Activated naive CD4-positive, alpha-beta T cell treated with anti-CD3 and anti-CD28 coated beads, Interleukin-2, amount 50 U/mL, for 72 hours (primary cell): ENCODE results near the gene CIBAR2. TPM values are rescaled to one million over a fixed set of nuclear protein-coding genes. Genes with fewer than 3 reads are reported as not detected.

Experiments used
- ATAC-seq, 2 donors: fragments of 150-1000 bp; cut with Tn5 transposase; 2 replicates each; pipeline ENCODE4 v1.10.0; 2021; ENCODE audit warnings: mild to moderate bottlenecking in 2 of 2, moderate library complexity in 2 of 2
- DNase-seq, 2 donors: peaks; one replicate each; pipeline ENCODE4 v3.0.0; 2021 to 2022; ENCODE audit warnings: low spot score in 2 of 2
- H3K27ac Mint-ChIP-seq, 2 donors: one replicate each; pipeline ENCODE4 v1.8.0; 2022; ENCODE audit warnings: mild to moderate bottlenecking in 2 of 2, mixed read lengths in 2 of 2
- H3K36me3 Mint-ChIP-seq, 2 donors: one replicate each; pipeline ENCODE4 v1.8.0; 2022; ENCODE audit warnings: mixed read lengths in 2 of 2
- H3K9me3 Mint-ChIP-seq, 2 donors: one replicate each; pipeline ENCODE4 v1.8.0; 2022; ENCODE audit warnings: mixed read lengths in 2 of 2
- total RNA-seq, 2 donors: library from RNA; stranded (reverse); gene quantifications; one replicate each; pipeline ENCODE4 v1.2.3, GENCODE V29; 2022

The CIBAR2 gene
- total RNA-seq, 2 donors from 2014 or later: not detected

DNA sequence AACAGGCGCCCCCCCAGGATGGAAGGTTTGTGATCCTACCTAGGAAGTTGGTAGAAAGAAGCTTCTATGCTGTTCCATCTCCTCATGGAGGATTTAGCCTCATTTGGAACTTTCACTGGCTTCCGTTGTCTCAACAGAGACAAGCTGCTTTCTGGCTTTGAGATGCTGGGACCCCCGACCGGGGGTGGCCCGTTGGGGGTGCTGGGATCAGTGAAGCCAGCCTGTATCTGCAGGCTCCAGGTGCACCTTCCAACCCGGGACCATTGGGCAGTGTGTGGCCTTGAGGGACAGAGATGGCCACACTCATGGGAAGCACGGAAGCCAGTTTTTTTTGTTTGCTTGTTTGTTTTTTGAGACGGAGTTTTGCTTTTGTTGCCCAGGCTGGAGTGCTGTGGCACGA lies 15.4 kb downstream of the CIBAR2 start:
- ATAC-seq: no peak
- Mint-ChIP-seq H3K27ac (no peak overlapping the region), H3K36me3 (no peaks in the 10 kb centered on the region), H3K9me3 (no peaks in the 10 kb centered on the region)
- DNase-seq: no peak

- H3K36me3 Mint-ChIP-seq: no peaks in the 10 kb centered on the region
- no peak overlapping the region for H3K27ac Mint-ChIP-seq
- DNase-seq (no peak), ATAC-seq (no peak)
- H3K9me3 Mint-ChIP-seq: no peaks in the 10 kb centered on the region
Measured at GRCh38 chr16:85094812-85095211, 17.5 kb downstream of the CIBAR2 start.

GRCh38 chr16:85094176-85094805 lies 18.0 kb downstream of the CIBAR2 start:
- Mint-ChIP-seq H3K36me3 (no peaks in the 10 kb centered on the region), H3K9me3 (no peaks in the 10 kb centered on the region), H3K27ac (peak overlapping the region in 1 of 2 donors; percentile 22)
- no peak for DNase-seq
- ATAC-seq: no peak

- no peak for DNase-seq
- no peaks in the 10 kb centered on the region for H3K36me3 Mint-ChIP-seq
Measured at GRCh38 chr16:85093705-85094104, 18.6 kb downstream of the CIBAR2 start.

GRCh38 chr16:85092851-85093250 lies 19.4 kb downstream of the CIBAR2 start:
- Mint-ChIP-seq H3K9me3 (no peaks in the 10 kb centered on the region), H3K36me3 (no peaks in the 10 kb centered on the region), H3K27ac (no peak overlapping the region)
- DNase-seq (no peak), ATAC-seq (no peak)

More at GRCh38 chr16:85093705-85094104, 18.6 kb downstream of the CIBAR2 start:
- no peaks in the 10 kb centered on the region for H3K9me3 Mint-ChIP-seq
- H3K27ac Mint-ChIP-seq: no peak overlapping the region
- ATAC-seq: no peak

DNA sequence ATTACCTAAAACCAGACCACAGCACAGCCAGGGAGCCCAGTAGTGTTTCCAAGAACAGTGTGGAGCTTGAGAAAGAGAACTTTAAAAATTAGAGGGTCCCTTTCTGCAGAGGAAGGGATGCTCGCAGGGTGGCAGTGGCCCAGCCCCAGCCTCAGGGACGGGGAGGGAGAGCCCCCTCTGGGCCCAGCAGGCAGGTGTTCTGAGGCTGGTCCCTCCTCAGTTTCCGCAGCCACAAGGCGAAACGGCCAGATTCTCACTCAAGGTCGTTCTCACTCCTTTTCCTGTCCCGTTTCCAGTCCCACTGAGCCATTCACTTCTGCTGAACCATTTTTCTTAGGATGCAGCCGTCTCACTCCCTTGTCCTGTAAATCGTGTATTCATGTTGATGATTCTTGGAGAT lies 20.0 kb downstream of the CIBAR2 start:
- ATAC-seq (no peak), DNase-seq (no peak)
- Mint-ChIP-seq H3K36me3 (no peaks in the 10 kb centered on the region), H3K9me3 (no peaks in the 10 kb centered on the region), H3K27ac (no peak overlapping the region)

- no peaks in the 10 kb centered on the region for H3K9me3 Mint-ChIP-seq
- H3K36me3 Mint-ChIP-seq: no peaks in the 10 kb centered on the region
- DNase-seq: no peak
- ATAC-seq: no peak
- no peak overlapping the region for H3K27ac Mint-ChIP-seq
Measured at GRCh38 chr16:85091522-85091910, 20.8 kb downstream of the CIBAR2 start.

DNA sequence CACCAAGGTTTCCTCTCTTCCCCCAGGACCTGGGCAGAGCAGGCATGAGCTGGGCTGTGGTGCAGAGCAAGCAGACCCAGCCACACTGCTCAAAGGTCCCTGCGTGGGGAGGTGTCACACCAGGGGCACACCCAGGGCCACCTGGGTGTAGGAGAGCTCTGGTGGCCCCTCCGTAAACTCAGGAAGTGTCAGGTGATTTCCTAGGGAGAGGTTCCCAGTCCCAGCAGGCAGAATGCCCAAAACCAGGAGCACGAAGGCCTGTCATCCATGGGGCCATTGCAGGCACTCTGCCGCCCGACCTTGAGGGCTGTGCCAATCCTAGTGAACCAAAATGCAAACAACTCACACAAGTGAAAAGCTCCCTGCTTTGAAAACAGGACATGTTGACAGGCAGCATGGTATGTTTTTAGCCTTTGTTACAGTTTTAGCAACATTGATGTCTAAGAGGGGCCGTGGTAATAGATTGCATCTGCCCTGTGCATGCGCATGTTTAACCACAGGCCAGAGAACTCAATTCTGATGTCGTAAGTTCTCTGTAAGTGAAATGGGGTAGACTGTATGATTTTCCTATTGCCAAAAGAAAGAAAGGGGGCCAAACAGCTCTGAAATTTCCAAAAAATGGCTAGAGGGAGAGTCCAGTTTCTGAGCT lies 21.3 kb downstream of the CIBAR2 start:
- ATAC-seq (no peak), DNase-seq (no peak)
- Mint-ChIP-seq H3K27ac (peak overlapping the region in 1 of 2 donors; percentile 44), H3K36me3 (no peaks in the 10 kb centered on the region), H3K9me3 (no peaks in the 10 kb centered on the region)

DNA sequence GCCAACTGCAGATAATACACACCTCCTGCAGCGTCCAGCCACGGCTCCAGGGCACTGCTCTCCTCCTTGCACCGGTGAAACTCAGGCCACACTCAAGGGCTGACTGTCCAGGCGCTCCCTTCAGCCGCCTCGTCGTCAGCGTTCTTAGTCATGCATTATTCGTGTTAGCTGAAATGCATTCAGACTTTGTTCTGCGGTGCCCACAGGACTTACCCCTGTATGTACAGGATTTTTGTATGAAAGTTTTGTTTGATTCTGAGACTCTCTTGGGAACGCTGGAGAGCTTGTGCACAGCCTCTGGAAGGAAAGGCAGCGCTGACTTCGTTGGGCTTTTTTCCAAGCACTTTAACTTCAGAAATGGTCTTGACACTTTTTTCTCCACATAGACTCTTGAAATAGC lies 22.1 kb downstream of the CIBAR2 start:
- H3K9me3 Mint-ChIP-seq: no peaks in the 10 kb centered on the region
- no peak for DNase-seq

GRCh38 chr16:85089525-85089924 lies 22.7 kb downstream of the CIBAR2 start:
- Mint-ChIP-seq H3K9me3 (no peaks in the 10 kb centered on the region), H3K36me3 (no peaks in the 10 kb centered on the region), H3K27ac (no peak overlapping the region)
- ATAC-seq (no peak), DNase-seq (no peak)

More for the DNA sequence above, 22.1 kb downstream of the CIBAR2 start:
- peak overlapping the region in 1 of 2 donors; percentile 44 for H3K27ac Mint-ChIP-seq
- no peaks in the 10 kb centered on the region for H3K36me3 Mint-ChIP-seq
- no peak for ATAC-seq

DNA sequence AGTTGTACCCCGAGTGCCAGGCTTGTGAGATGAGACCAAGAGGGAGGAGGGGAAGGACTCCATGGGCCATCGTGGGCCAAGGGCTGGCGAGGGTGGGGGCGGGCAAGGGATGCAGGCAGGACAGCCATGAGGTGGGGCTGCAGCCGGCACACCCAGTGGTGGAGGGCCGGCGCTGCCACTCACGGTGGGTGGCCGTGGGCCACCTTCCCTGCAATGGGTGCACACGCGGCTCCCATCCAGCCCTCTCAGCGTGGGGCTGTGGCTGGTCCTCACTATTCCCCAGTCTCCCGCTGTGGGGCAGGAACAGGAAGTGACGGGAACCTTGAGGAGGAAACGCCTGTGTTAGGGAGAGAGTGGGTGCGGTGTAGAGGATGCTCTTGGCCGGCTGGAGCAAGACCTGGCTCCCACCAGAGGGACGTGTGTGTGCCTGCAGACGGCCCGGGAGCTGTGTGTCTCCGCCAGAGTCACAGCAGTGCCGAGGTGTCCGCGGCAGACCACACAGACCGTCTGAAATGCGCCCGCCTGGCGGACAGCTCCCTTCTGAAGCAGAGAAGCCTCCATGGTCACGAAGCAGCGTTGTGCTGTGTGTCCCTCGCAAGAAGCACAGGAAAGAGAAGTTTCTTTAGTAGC lies 23.6 kb downstream of the CIBAR2 start:
- DNase-seq (no peak), ATAC-seq (no peak)
- Mint-ChIP-seq H3K27ac (peak overlapping the region in 1 of 2 donors; percentile 52), H3K36me3 (no peaks in the 10 kb centered on the region), H3K9me3 (no peaks in the 10 kb centered on the region)

DNA sequence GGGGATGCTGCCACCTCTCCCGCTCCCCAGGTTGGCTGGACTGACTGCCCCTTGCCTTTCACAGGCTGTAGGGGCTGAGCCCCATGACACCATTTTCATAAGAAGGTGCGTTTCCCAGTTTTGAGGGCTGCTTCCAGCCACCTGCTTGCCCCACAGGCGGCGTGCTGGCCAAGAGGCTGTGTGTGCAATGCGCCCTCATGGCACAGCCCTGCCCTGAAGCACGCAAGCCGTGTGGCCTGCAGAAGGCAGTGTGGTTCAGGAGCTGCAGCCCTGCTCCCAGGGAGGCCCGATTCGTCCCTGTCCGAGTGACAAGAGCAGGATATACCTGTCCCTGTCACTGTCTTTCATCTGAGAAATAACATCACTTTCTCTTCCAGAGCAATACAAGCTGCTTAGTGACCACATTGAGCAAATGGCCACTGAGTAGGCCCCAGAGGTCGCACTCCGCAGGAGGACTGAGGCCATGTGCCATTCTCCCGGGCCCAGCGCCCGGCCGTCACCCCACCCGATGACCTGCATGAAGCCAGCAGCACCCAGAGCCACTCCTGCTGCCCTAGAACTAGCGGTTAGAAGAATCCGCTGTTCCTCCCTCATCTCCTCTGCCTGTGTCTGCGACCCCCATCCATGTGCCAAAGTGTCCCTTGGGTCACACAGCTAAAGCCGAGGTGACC lies 24.2 kb downstream of the CIBAR2 start:
- H3K9me3 Mint-ChIP-seq: no peaks in the 10 kb centered on the region
- ATAC-seq (no peak), DNase-seq (no peak)
- H3K27ac Mint-ChIP-seq: peak overlapping the region in 1 of 2 donors; percentile 52
- no peaks in the 10 kb centered on the region for H3K36me3 Mint-ChIP-seq

- H3K36me3 Mint-ChIP-seq: no peaks in the 10 kb centered on the region
- H3K9me3 Mint-ChIP-seq: no peaks in the 10 kb centered on the region
- peak; percentile 85 to 86 for ATAC-seq
- no peak overlapping the region for H3K27ac Mint-ChIP-seq
- peak; percentile 63 to 80 for DNase-seq
Measured at GRCh38 chr16:85086347-85087291, 25.7 kb downstream of the CIBAR2 start.

- Mint-ChIP-seq H3K36me3 (no peaks in the 10 kb centered on the region), H3K9me3 (no peaks in the 10 kb centered on the region), H3K27ac (peak overlapping the region in 1 of 2 donors; percentile 50)
- DNase-seq (no peak), ATAC-seq (no peak)
Measured at GRCh38 chr16:85085721-85086120, 26.6 kb downstream of the CIBAR2 start.

GRCh38 chr16:85084841-85085510 lies 27.3 kb downstream of the CIBAR2 start:
- Mint-ChIP-seq H3K27ac (no peak overlapping the region), H3K9me3 (no peaks in the 10 kb centered on the region), H3K36me3 (no peaks in the 10 kb centered on the region)
- no peak for DNase-seq
- no peak for ATAC-seq
